SU-DHL-6 (cell line): ENCODE measurements around the gene REN.

Source experiments
- EZH2phosphoT487 ChIP-seq: fragments of 200-600 bp; sonication (generic), shearing (Covaris generic); conservative IDR thresholded peaks from 2 replicates; pipeline ENCODE4 v1.6.1; 2018; ENCODE audit warnings: mild to moderate bottlenecking, antibody characterized with exemption, low read length, moderate library complexity, mixed read lengths
- TF ChIP-seq, protein P1 (sequence below): fragments of 200-600 bp; sonication (generic); IDR thresholded peaks from one replicate; pipeline ENCODE4 v1.5.1; 2017; ENCODE audit warnings: antibody characterized with exemption, mild to moderate bottlenecking, low read length, moderate library complexity; ENCODE audit not compliant: insufficient read depth, poor library complexity, severe bottlenecking

DNA sequence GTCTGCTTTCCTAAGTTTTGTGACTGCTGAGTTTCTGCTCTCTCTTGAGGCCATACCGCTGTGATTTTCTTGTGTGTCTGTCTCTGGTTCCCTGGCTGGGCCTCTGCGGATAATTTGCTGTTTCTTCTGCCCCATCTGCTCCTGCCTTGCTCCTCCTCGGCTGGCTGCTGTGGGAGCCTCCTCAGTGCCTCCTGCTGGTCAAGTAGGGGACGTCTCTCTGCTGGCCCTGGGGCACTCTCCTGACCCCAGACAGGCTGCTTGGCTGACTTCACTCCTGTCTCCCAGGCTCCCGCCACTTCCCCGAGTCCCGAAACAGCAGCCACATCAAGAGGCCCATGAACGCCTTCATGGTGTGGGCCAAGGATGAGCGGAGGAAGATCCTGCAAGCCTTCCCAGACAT lies 42.8 kb downstream of the REN start:
- TF ChIP-seq, protein P1, sequence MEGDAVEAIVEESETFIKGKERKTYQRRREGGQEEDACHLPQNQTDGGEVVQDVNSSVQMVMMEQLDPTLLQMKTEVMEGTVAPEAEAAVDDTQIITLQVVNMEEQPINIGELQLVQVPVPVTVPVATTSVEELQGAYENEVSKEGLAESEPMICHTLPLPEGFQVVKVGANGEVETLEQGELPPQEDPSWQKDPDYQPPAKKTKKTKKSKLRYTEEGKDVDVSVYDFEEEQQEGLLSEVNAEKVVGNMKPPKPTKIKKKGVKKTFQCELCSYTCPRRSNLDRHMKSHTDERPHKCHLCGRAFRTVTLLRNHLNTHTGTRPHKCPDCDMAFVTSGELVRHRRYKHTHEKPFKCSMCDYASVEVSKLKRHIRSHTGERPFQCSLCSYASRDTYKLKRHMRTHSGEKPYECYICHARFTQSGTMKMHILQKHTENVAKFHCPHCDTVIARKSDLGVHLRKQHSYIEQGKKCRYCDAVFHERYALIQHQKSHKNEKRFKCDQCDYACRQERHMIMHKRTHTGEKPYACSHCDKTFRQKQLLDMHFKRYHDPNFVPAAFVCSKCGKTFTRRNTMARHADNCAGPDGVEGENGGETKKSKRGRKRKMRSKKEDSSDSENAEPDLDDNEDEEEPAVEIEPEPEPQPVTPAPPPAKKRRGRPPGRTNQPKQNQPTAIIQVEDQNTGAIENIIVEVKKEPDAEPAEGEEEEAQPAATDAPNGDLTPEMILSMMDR: no peak
- no peak for TF ChIP-seq EZH2phosphoT487
